ENCODE data around the gene MRFAP1.

The MRFAP1 gene

GRCh38 chr4:6610856-6611430 lies 29.5 kb upstream of the MRFAP1 start:
- H3K79me2 ChIP-seq (ENCODE audit: low read length): no peaks in the 10 kb centered on the region
- H3K27me3 ChIP-seq (ENCODE audit: low read depth, low read length): no peaks in the 10 kb centered on the region
- H3K4me3 ChIP-seq (ENCODE audit: low read length): no peak overlapping the region
- TF ChIP-seq CTCF (IDR thresholded peaks at IDR 0.05; ENCODE audit: low read depth, low read length) (no peak), EZH2phosphoT487 (IDR thresholded peaks at IDR 0.05; ENCODE audit: low read depth) (no peak)
- no peaks in the 10 kb centered on the region for H3K4me1 ChIP-seq (ENCODE audit: low read length)
- H3K36me3 ChIP-seq (replicated peaks; ENCODE audit: low read depth, low read length): peaks cover 4% of the 10 kb centered on the region
- H3K27ac ChIP-seq (ENCODE audit: low read length): no peak overlapping the region
- H3K9ac ChIP-seq (ENCODE audit: low read length): no peak overlapping the region
- H4K20me1 ChIP-seq (ENCODE audit: insufficient read depth, low read length): no peaks in the 10 kb centered on the region
- no peak overlapping the region for H2AFZ ChIP-seq (ENCODE audit: low read depth, low read length)
- H3K9me3 ChIP-seq (ENCODE audit: insufficient read depth, low read length): no peaks in the 10 kb centered on the region
- H3K4me2 ChIP-seq (ENCODE audit: low read length): no peak overlapping the region

GRCh38 chr4:6612961-6613675 lies 27.4 kb upstream of the MRFAP1 start:
- Histone ChIP-seq H4K20me1 (ENCODE audit: insufficient read depth, low read length) (no peaks in the 10 kb centered on the region), H2AFZ (ENCODE audit: low read depth, low read length) (no peak overlapping the region), H3K4me2 (ENCODE audit: low read length) (no peak overlapping the region), H3K36me3 (replicated peaks; ENCODE audit: low read depth, low read length) (peaks cover 4% of the 10 kb centered on the region), H3K4me1 (ENCODE audit: low read length) (no peaks in the 10 kb centered on the region), H3K27ac (ENCODE audit: low read length) (no peak overlapping the region), H3K27me3 (ENCODE audit: low read depth, low read length) (no peaks in the 10 kb centered on the region), H3K9me3 (ENCODE audit: insufficient read depth, low read length) (no peaks in the 10 kb centered on the region), H3K79me2 (ENCODE audit: low read length) (no peaks in the 10 kb centered on the region), H3K4me3 (ENCODE audit: low read length) (no peak overlapping the region), H3K9ac (ENCODE audit: low read length) (no peak overlapping the region)
- no peak for TF ChIP-seq CTCF (IDR thresholded peaks at IDR 0.05; ENCODE audit: low read depth, low read length)
- TF ChIP-seq EZH2phosphoT487 (IDR thresholded peaks at IDR 0.05; ENCODE audit: low read depth): no peak

- Histone ChIP-seq H3K4me1 (ENCODE audit: low read length) (no peaks in the 10 kb centered on the region), H3K27me3 (ENCODE audit: low read depth, low read length) (no peaks in the 10 kb centered on the region), H4K20me1 (ENCODE audit: insufficient read depth, low read length) (no peaks in the 10 kb centered on the region), H3K9ac (ENCODE audit: low read length) (no peak overlapping the region), H3K27ac (ENCODE audit: low read length) (no peak overlapping the region), H3K36me3 (replicated peaks; ENCODE audit: low read depth, low read length) (peaks cover 4% of the 10 kb centered on the region), H3K4me2 (ENCODE audit: low read length) (no peak overlapping the region), H3K79me2 (ENCODE audit: low read length) (no peaks in the 10 kb centered on the region), H2AFZ (ENCODE audit: low read depth, low read length) (no peak overlapping the region), H3K9me3 (ENCODE audit: insufficient read depth, low read length) (no peaks in the 10 kb centered on the region), H3K4me3 (ENCODE audit: low read length) (no peak overlapping the region)
- TF ChIP-seq CTCF (IDR thresholded peaks at IDR 0.05; ENCODE audit: low read depth, low read length): no peak
- no peak for TF ChIP-seq EZH2phosphoT487 (IDR thresholded peaks at IDR 0.05; ENCODE audit: low read depth)
Observed at GRCh38 chr4:6613676-6614651, 26.5 kb upstream of the MRFAP1 start.
